OCI-LY3 (cell line): ENCODE measurements around the gene DLG4.

Experiments
- H2AFZ ChIP-seq: fragments of 200-600, 300-600 bp; shearing (Covaris generic); 2 replicates; pipeline ENCODE4 v1.6.0; 2014; ENCODE audit warnings: antibody characterized with exemption, low read depth, low read length
- H3K27ac ChIP-seq: fragments of 200-600, 300-600 bp; sonication (generic); 2 replicates; pipeline ENCODE4 v1.5.1; 2014; ENCODE audit warnings: mild to moderate bottlenecking, low read length, moderate library complexity, mixed read lengths
- H3K27me3 ChIP-seq: fragments of 200-600, 300-600 bp; sonication (generic); 2 replicates; pipeline ENCODE4 v1.6.1; 2014; ENCODE audit warnings: low read depth, low read length, mixed read lengths
- H3K36me3 ChIP-seq: fragments of 200-600, 300-600 bp; sonication (generic); replicated peaks from 2 replicates; pipeline ENCODE3; 2014; ENCODE audit warnings: low read depth, low read length, mixed read lengths
- H3K4me1 ChIP-seq: fragments of 300-600, 200-600 bp; sonication (generic); 2 replicates; pipeline ENCODE4 v1.6.1; 2014; ENCODE audit warnings: low read length, mixed read lengths
- H3K4me2 ChIP-seq: fragments of 200-600, 300-600 bp; sonication (generic); 2 replicates; pipeline ENCODE4 v1.6.1; 2014; ENCODE audit warnings: low read length, mixed read lengths
- H3K4me3 ChIP-seq: fragments of 300-600, 200-600 bp; sonication (generic); 2 replicates; pipeline ENCODE4 v1.5.1; 2014; ENCODE audit warnings: antibody characterized with exemption, mild to moderate bottlenecking, low read length, moderate library complexity
- H3K79me2 ChIP-seq: fragments of 300-600, 200-600 bp; shearing (Covaris generic); 2 replicates; pipeline ENCODE4 v1.6.1; 2014; ENCODE audit warnings: mild to moderate bottlenecking, low read length, mixed read lengths
- H3K9ac ChIP-seq: fragments of 300-600, 200-600 bp; shearing (Covaris generic); 2 replicates; pipeline ENCODE4 v1.6.0; 2014; ENCODE audit warnings: mild to moderate bottlenecking, low read length, moderate library complexity
- H3K9me3 ChIP-seq: fragments of 200-600, 300-600 bp; shearing (Covaris generic); 2 replicates; pipeline ENCODE4 v1.6.1; 2014; ENCODE audit warnings: low read length, mixed read lengths; ENCODE audit not compliant: insufficient read depth
- H4K20me1 ChIP-seq: fragments of 200-600, 300-600 bp; sonication (generic); 2 replicates; pipeline ENCODE4 v1.6.1; 2016; ENCODE audit warnings: low read length, mixed read lengths; ENCODE audit not compliant: insufficient read depth
- CTCF ChIP-seq: fragments of 200-600, 300-600 bp; sonication (generic); IDR thresholded peaks from 2 replicates; pipeline ENCODE4 v1.5.1; 2014; ENCODE audit warnings: antibody characterized with exemption, low read length, low read depth
- EZH2phosphoT487 ChIP-seq: fragments of 200-600 bp; shearing (Covaris generic); IDR thresholded peaks from 2 replicates; pipeline ENCODE4 v1.6.1; 2018; ENCODE audit warnings: antibody characterized with exemption, mixed run types, low read depth

DLG4 gene

GRCh38 chr17:7237266-7237760 is 17.7 kb upstream of the DLG4 start:
- no peaks in the 10 kb centered on the region for H3K9me3 ChIP-seq
- H3K9ac ChIP-seq: peak overlapping the region; percentile 100; the same call in 1 of the 2 replicates
- no peak overlapping the region for H2AFZ ChIP-seq
- no peaks in the 10 kb centered on the region for H3K27me3 ChIP-seq
- peak overlapping the region; percentile 100 for H3K4me3 ChIP-seq
- H3K79me2 ChIP-seq: peaks cover 67% of the 10 kb centered on the region
- TF ChIP-seq CTCF (no peak), EZH2phosphoT487 (no peak)
- H3K4me1 ChIP-seq: peaks cover 30% of the 10 kb centered on the region
- H3K4me2 ChIP-seq: peak overlapping the region; percentile 77
- peak overlapping the region; percentile 93 for H3K27ac ChIP-seq
- H3K36me3 ChIP-seq: peaks cover 13% of the 10 kb centered on the region
- H4K20me1 ChIP-seq: peaks cover 7% of the 10 kb centered on the region

- peaks cover 13% of the 10 kb centered on the region for H3K36me3 ChIP-seq
- no peak overlapping the region; the same call in 1 of the 2 replicates for H3K27ac ChIP-seq
- H3K9me3 ChIP-seq: no peaks in the 10 kb centered on the region
- no peaks in the 10 kb centered on the region for H3K27me3 ChIP-seq
- TF ChIP-seq CTCF (no peak), EZH2phosphoT487 (no peak)
- H4K20me1 ChIP-seq: peaks cover 11% of the 10 kb centered on the region
- no peak overlapping the region for H3K4me3 ChIP-seq
- no peak overlapping the region for H2AFZ ChIP-seq
- peaks cover 68% of the 10 kb centered on the region for H3K79me2 ChIP-seq
- H3K4me1 ChIP-seq: peaks cover 30% of the 10 kb centered on the region
- H3K9ac ChIP-seq: no peak overlapping the region
- H3K4me2 ChIP-seq: no peak overlapping the region
Observed at GRCh38 chr17:7236808-7237207, 17.2 kb upstream of the DLG4 start.

GRCh38 chr17:7235693-7236665 is 16.3 kb upstream of the DLG4 start:
- Histone ChIP-seq H3K4me1 (peaks cover 24% of the 10 kb centered on the region), H3K27ac (no peak overlapping the region), H3K27me3 (no peaks in the 10 kb centered on the region), H3K36me3 (peaks cover 13% of the 10 kb centered on the region), H3K9ac (no peak overlapping the region), H2AFZ (no peak overlapping the region), H4K20me1 (peaks cover 11% of the 10 kb centered on the region), H3K4me3 (no peak overlapping the region), H3K79me2 (peaks cover 64% of the 10 kb centered on the region), H3K4me2 (no peak overlapping the region), H3K9me3 (no peaks in the 10 kb centered on the region)
- no peak for TF ChIP-seq EZH2phosphoT487
- TF ChIP-seq CTCF: no peak
